HG03558 (cell line): Measurements from ENCODE around the gene STON2.
A peak's percentile ranks its signal among the peaks of the same experiment; 100 is the strongest.

Experiments
- ATAC-seq: cut with Tn5 transposase; IDR thresholded peaks from one replicate; pipeline ENCODE4 v1.9.1; 2021; ENCODE audit warnings: moderate number of reproducible peaks; ENCODE audit not compliant: unreplicated experiment; ENCODE audit errors: extremely low read depth

STON2 gene

DNA sequence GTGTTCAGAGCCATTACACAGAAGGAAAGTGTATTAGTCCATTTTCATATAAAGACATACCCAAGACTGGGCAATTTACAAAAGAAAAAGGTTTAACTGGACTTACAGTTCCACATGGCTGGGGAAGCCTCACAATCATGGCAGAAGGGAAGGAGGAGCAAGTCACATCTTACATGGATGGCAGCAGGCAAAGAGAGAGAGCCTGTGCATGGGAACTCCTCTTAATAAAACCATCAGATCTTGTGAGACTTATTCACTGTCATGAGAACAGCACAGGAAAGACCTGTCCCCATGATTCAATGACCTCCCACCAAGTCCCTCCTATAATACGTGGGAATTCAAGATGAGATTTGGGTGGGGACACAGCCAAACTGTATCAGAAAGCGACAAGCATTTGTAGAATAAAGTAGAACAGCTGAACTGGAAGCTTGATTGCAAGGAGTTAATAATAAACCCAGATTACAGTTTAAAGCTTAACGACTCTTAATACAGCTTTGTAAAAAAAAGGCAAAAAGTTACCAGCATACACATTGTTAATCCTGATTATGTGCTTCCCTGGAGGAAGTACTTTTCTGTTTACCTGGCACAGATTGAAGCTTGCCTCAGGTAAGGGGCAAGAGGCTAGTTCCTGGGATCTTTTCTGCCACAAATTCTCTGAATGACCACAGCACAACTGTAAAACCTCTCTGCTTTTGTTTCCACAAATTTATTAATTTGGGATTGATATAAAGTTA lies 18.1 kb upstream of the STON2 start:
- ATAC-seq = no peak

- ATAC-seq = no peak
Observed at GRCh38 chr14:81416981-81417380, 16.9 kb upstream of the STON2 start.

GRCh38 chr14:81416194-81416952 lies 16.2 kb upstream of the STON2 start:
- no peak for ATAC-seq

- ATAC-seq = no peak
Observed at GRCh38 chr14:81415781-81416180, 15.7 kb upstream of the STON2 start.

DNA sequence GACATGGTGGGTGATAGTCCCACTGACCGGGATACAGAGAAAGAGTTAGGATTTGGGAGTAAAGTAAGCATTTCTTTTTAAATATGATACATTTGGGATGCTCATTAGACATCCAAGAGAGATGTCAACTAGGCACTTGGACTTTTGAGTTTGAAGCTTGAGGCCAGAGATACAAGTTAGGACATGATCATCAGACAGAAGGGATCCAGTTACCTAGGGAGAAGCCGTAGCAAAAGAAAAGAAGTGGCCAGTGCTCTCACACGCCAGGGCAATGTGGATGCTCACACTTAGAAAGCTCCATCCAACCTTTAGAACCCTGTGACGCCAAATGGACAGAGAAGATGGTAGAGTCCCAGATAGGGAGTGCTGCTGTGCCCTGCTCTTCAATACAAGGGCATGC lies 14.0 kb upstream of the STON2 start:
- ATAC-seq = no peak

- ATAC-seq = no peak
Observed at GRCh38 chr14:81412779-81413178, 12.7 kb upstream of the STON2 start.

- ATAC-seq = no peak
Observed at GRCh38 chr14:81408595-81408994, 8.5 kb upstream of the STON2 start.

GRCh38 chr14:81406863-81407262 lies 6.7 kb upstream of the STON2 start:
- no peak for ATAC-seq

- ATAC-seq = no peak
Observed at GRCh38 chr14:81402123-81402495, 2.0 kb upstream of the STON2 start.

DNA sequence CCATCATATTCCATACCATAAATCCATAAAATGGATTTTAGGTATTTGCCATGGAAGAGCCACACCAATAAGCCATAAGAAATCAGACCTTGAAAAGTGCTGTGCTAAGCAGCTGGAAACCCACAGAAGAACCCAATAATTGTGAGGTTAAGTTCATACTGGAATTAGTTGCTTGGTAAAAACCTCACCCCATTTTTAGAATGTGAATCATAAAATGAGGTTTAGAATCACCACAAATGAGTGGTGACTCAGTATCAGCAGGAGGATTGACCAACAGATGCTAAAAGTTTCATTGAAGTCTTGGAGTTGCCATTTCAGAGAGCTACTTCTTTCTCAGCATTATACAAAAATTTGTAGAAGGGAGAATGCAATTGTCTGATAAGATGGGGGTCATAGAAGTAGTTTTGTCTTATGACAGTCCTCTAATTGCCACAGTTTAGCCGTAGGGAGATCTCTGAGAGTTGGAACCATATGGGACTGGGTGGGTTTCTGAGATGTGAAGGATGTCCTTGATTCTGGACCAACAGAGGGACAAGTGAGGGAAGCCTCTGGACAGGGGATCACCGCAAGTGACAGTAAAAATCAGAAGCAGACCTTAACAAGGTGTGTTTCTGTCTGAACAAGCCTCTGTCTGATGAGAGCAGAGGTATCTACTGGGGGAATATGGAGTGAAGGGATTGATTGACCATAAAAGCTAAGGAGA lies 1.4 kb upstream of the STON2 start:
- peak; percentile 56 for ATAC-seq

DNA sequence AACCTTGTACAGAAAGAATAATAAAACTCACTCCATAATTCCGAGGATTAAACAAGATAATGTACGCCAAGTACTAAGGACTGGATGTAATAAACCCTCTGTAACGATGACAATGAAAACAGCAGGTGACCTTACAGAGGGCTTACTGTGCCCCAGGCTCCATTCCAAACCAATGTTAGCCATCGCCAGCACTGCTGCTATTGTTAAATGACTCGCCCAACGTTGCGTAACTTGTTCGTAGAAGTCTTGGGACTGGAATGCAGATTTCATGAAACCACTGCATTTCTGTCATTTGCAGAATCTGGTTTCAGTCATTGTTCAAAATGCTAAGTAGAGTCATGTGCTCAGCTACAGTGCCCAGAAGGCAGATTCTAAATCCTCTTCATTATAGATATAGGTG lies 728 bp upstream of the STON2 start:
- no peak for ATAC-seq

GRCh38 chr14:81398196-81398891 lies 1.8 kb downstream of the STON2 start:
- ATAC-seq = no peak

DNA sequence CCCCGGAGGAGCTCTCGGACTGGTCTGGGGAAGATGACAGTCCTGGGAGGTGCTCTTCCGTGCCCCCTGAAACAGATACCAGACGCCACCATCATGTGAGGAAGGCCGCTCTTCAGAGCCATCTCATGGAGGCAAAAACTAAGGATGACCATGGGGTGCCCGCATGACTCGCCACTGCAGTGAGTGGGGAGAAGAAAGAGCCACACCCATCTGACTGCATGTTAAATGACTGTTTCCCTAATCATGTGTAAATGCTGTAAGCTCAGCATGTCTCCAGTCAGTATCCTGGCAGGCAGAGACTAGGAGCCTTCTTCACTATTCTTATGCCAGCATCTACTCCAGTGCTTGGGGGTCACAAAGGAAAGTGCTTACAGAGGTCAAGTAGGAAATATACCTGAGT lies 4.0 kb downstream of the STON2 start:
- ATAC-seq = no peak

GRCh38 chr14:81394739-81395138 lies 5.4 kb downstream of the STON2 start:
- no peak for ATAC-seq

DNA sequence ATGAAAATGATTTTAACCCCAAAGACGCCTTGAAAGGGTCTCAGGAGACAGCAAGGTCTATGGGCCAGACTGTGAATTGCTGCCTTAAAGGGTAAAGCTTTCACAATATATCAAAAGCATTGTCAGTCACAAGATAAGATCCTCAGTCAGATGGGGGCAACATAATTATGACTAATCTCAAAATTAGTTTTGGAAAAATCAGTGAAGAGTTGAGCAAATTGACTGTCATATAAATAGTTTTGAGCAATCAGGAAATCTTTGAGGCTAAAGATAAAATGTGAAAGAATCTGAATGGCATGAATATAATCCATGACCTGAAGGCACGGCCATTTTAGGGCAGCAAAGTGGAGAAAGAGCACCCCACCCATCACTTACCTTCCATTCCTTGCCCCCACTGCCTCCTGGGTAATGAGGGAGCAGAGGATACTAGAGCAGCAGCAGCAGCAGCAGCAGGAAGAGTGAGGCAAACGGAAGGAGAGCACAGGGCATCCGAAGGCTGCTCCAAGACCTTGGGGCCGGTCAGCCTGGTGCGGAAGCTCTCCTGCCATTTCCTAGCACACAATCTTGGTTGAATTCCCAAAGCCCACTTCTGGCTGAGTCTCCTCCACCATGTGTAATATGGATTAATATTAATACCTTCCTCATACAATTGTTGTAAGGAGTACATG lies 7.0 kb downstream of the STON2 start:
- no peak for ATAC-seq

GRCh38 chr14:81392052-81392451 lies 8.1 kb downstream of the STON2 start:
- ATAC-seq = no peak

GRCh38 chr14:81390696-81391095 lies 9.4 kb downstream of the STON2 start:
- ATAC-seq = no peak

DNA sequence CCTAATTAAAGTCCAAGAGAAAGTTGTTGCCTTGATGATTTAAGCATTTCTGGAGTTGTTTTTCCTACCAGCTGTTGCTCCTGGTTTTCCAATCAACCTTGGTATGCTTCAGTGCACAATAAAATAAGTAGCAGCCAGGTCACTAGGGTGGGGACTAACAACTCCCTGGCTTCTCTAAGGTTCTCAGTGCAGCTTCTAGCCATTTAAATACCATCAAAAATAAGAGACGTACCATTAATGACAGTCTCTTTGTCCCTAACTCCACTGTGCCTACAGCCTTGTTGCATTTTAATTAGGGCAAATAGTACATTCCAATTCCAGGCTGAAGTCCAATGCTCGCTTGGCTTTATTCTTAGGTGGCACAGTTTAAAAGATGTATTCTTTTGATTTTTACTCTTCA lies 11.8 kb downstream of the STON2 start:
- ATAC-seq = no peak

DNA sequence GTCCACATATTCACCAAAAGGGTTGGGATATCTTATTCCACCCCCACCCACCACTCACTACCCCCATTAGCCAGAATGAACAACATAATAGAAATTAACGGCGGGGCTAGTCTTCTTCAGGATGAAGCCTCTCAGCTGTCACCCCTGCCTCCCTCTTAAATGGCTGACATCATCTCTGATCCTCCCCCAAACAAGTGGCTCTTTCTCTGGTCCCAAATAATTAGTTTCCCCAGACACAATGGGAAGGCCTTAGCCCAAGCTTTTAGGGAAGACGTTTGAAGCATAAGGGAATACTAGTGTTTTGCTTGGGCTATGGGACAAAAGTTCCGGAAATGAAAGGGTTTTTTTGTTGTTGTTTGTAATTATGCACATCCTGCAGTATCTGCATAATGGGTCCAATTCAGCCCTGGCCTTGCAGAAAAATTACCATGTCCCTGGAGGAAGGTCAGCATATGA lies 13.8 kb downstream of the STON2 start:
- ATAC-seq = no peak

- ATAC-seq = no peak
Observed at GRCh38 chr14:81385886-81386285, 14.2 kb downstream of the STON2 start.
